ENCODE measurements around the gene SLC6A17. TPM values are rescaled to one million over a fixed set of nuclear protein-coding genes. Genes with fewer than 3 reads are reported as not detected.

Gene SLC6A17
- total RNA-seq, 1 donor from 2014 or later, result 0.53 TPM

GRCh38 chr1:110250008-110250407 lies 99.7 kb downstream of the SLC6A17 start:
- FAIRE-seq, result no peak

GRCh38 chr1:110250749-110251148 lies 100.5 kb downstream of the SLC6A17 start:
- TF ChIP-seq CTCF (IDR thresholded peaks at IDR 0.05; ENCODE audit: insufficient read depth, low read length, severe bottlenecking), result no peak
- Histone ChIP-seq H3K4me3 (ENCODE audit: low read depth, low read length) (no peak overlapping the region), H3K36me3 (ENCODE audit: control insufficient read depth, insufficient read depth, low read length) (no peaks in the 10 kb centered on the region), H3K27me3 (ENCODE audit: control insufficient read depth, insufficient read depth, low read length) (no peaks in the 10 kb centered on the region)
- FAIRE-seq (no peak), DNase-seq (ENCODE audit: low read depth) (no peak)

More at GRCh38 chr1:110250008-110250407, 99.7 kb downstream of the SLC6A17 start:
- Histone ChIP-seq H3K36me3 (ENCODE audit: control insufficient read depth, insufficient read depth, low read length) (no peaks in the 10 kb centered on the region), H3K27me3 (ENCODE audit: control insufficient read depth, insufficient read depth, low read length) (no peaks in the 10 kb centered on the region), H3K4me3 (ENCODE audit: low read depth, low read length) (no peak overlapping the region)
- TF ChIP-seq CTCF (IDR thresholded peaks at IDR 0.05; ENCODE audit: insufficient read depth, low read length, severe bottlenecking), result no peak
- DNase-seq (ENCODE audit: low read depth), result no peak

Other genes starting within 250 kb of the SLC6A17 start
- 1.1 and 1.3 TPM in 2 replicates for gene CSF1, start 239.6 kb upstream of the SLC6A17 start, total RNA-seq
- 31.6 and 75.1 TPM in 2 replicates for gene AHCYL1, start 165.7 kb upstream of the SLC6A17 start, total RNA-seq
- 39.4 and 44.5 TPM in 2 replicates for gene STRIP1, start 115.9 kb upstream of the SLC6A17 start, total RNA-seq
- gene ALX3, start 79.8 kb upstream of the SLC6A17 start, total RNA-seq, result not detected in 2 replicates
- gene UBL4B, start 38.1 kb upstream of the SLC6A17 start, total RNA-seq, result not detected in 2 replicates
- 0.51 and 0.53 TPM in 2 replicates for gene KCNC4, start 59.8 kb downstream of the SLC6A17 start, total RNA-seq
- gene RBM15, start 188.9 kb downstream of the SLC6A17 start, total RNA-seq, result 33.4 and 37.1 TPM in 2 replicates
- gene SLC16A4, start 240.5 kb downstream of the SLC6A17 start, total RNA-seq, result 34.2 and 101 TPM in 2 replicates